AG04449 (cell line): ENCODE measurements around the gene TBX21.
A peak's percentile ranks its signal among the peaks of the same experiment; 100 is the strongest.

Experiments used
- CTCF ChIA-PET: fragments of 350-600 bp; formaldehyde crosslinking; extraction: SDS; loops from one replicate; lab custom pipeline; 2021; ENCODE audit warnings: antibody characterized with exemption; lab: Yijun Ruan, JAX
- POLR2A ChIA-PET: fragments of 400-600, 350-600 bp; formaldehyde crosslinking; extraction: SDS; loops from one replicate; lab custom pipeline; 2020; ENCODE audit warnings: antibody characterized with exemption, inconsistent platforms; lab: Yijun Ruan, JAX
- DNase-seq: peaks from one replicate; pipeline ENCODE4 v3.0.0-alpha.2; 2010; ENCODE audit warnings: low read depth, low spot score
- H3K4me3 ChIP-seq: 2 replicates; pipeline ENCODE4 v1.5.1; 2011; ENCODE audit warnings: low read depth, mild to moderate bottlenecking, control low read depth, low read length
- CTCF ChIP-seq: IDR thresholded peaks from one replicate; pipeline ENCODE4 v1.5.1; 2011; ENCODE audit warnings: mild to moderate bottlenecking, moderate library complexity, low read length, control low read depth, inconsistent platforms; ENCODE audit not compliant: insufficient read depth; ENCODE audit errors: missing control alignments

Gene TBX21

GRCh38 chr17:47715669-47716325, 17.2 kb upstream of the TBX21 start:
- CTCF ChIA-PET, result interaction anchor here (0.9 to 6.3 kb wide), 3 partner anchors 8 to 17 kb away, joined by 3 to 62 read pairs (median 4); no protein-coding TSS in a partner anchor
- POLR2A ChIA-PET, result no interaction called here
- DNase-seq, result no peak
- H3K4me3 ChIP-seq, result no peak overlapping the region
- no peak for TF ChIP-seq CTCF

GRCh38 chr17:47716375-47716774, 16.7 kb upstream of the TBX21 start:
- POLR2A ChIA-PET, result no interaction called here
- TF ChIP-seq CTCF, result no peak
- H3K4me3 ChIP-seq, result no peak overlapping the region
- no peak for DNase-seq
- CTCF ChIA-PET, result interaction anchor here (1.1 to 6.3 kb wide), 2 partner anchors 8 to 17 kb away, joined by 4 to 62 read pairs; no protein-coding TSS in a partner anchor

GRCh38 chr17:47717261-47717697, 15.8 kb upstream of the TBX21 start:
- H3K4me3 ChIP-seq, result no peak overlapping the region
- CTCF ChIA-PET, result interaction anchor here (0.8 to 6.3 kb wide), 3 partner anchors 9 to 82 kb away, joined by 3 to 62 read pairs (median 4); no protein-coding TSS in a partner anchor
- no peak for DNase-seq
- peak; percentile 46 for TF ChIP-seq CTCF
- POLR2A ChIA-PET, result no interaction called here

- POLR2A ChIA-PET, result no interaction called here
- CTCF ChIA-PET, result interaction anchor here (0.8 to 6.3 kb wide), 5 partner anchors 10 to 172 kb away, joined by 3 to 62 read pairs (median 3); no protein-coding TSS in a partner anchor
- no peak overlapping the region for H3K4me3 ChIP-seq
- no peak for DNase-seq
- no peak for TF ChIP-seq CTCF
These were observed 14.9 kb upstream of the TBX21 start for GRCh38 chr17:47717979-47718621.

GRCh38 chr17:47718634-47719405, 14.2 kb upstream of the TBX21 start:
- ChIA-PET POLR2A (no interaction called here), CTCF (interaction anchor here (1.0 to 6.3 kb wide), 4 partner anchors 11 to 171 kb away, joined by 3 to 62 read pairs (median 4); no protein-coding TSS in a partner anchor)
- no peak for DNase-seq

More at GRCh38 chr17:47718634-47719405, 14.2 kb upstream of the TBX21 start:
- H3K4me3 ChIP-seq, result no peak overlapping the region
- no peak for TF ChIP-seq CTCF
